CD4-positive, alpha-beta T cell treated with Interferon gamma for 1 hour (primary cell): Measurements from ENCODE around the gene HTRA2.
A peak's percentile ranks its signal among the peaks of the same experiment; 100 is the strongest.

Experiments used
- DNase-seq: peaks from one replicate; pipeline ENCODE4 v3.0.0-alpha.2; 2020

Gene HTRA2

DNA sequence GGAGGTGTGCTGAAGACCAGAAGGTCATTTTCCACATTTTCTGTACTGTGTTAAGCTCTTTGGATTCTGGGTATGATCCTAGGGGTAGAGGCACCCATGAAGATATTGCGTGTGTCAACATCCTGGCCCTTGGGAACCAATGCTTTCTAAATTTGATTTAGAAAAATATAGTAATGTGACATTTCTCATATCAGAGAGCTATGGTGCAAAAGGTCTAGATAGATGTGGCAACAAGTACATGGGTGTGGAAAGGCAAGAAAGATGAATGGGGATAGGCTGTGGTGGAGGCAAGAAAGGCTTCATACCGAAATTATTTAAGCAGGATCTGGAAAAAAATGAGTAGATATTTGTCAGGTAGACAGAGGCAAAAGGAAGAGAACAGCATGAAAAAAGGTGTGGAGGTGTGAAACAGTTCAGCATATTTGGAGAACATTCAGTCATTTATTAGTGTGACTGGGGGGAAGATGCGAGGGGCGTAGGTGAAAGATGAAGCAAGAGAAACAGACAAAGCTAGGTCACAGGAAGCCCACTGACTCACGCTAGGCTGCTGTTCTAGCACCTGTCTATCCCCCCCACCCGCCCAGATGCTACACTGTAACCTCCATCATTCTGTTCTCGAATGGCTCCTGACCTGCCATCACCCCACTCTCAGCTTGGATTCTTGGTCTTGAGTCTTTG is 36.5 kb downstream of the HTRA2 start:
- DNase-seq = no peak

GRCh38 chr2:74566754-74567085 is 37.0 kb downstream of the HTRA2 start:
- no peak for DNase-seq

DNA sequence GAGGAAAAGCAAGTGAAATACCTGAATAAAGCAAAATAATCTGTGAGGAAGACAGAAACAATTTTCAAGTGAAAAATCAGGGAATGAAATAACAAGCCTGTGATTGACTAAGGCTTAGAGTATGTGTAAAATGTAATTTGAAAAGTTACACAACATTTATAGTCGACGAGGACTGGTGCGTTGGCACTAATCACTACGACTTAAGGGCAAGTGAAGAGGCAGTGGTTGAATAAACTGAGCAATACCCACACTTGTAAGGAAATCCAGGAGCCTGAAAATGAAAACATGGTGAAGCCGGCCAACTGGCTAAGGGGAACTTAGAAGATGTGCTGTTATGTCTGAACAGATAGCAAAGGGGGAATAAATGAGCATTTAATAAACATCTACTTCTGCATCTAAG is 38.1 kb downstream of the HTRA2 start:
- no peak for DNase-seq

DNA sequence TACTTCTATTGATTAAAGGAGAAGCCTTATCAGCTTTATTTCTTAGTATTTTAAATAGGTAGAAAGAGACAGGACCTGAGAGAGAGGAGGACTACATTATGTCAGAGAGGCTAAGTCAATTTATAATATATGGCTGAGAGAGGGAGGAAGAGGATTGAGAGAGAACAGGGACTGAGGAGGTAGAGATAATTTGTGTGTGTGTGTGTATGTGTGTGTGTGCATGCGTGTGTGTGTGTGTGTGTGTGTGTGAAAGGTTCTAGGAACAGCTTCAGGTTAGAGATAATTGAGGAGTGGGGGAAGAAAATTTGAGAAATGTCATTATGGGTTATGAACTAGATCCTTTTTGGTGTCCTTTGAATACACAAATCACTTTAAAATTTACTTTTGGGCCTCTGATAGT is 40.0 kb downstream of the HTRA2 start:
- DNase-seq = no peak

DNA sequence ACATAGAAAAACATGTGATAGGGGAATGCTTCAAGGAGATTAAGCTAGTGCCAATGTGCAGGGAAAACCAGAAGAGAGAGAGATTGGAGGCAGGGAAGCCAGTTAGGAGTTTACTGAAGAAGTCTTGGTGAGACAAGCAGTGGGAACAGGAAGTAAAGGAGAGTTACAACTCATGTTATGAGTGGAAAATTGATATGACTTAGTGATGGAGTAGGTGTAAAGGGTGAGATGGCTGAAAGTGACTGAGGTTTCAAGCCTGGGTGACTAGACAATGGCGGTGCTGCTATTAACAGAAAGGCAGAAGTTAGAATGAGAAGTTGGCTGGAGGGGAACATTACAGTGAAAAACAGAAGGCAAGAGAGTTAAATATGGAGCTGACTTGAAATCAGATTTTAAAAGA is 41.3 kb downstream of the HTRA2 start:
- no peak for DNase-seq

DNA sequence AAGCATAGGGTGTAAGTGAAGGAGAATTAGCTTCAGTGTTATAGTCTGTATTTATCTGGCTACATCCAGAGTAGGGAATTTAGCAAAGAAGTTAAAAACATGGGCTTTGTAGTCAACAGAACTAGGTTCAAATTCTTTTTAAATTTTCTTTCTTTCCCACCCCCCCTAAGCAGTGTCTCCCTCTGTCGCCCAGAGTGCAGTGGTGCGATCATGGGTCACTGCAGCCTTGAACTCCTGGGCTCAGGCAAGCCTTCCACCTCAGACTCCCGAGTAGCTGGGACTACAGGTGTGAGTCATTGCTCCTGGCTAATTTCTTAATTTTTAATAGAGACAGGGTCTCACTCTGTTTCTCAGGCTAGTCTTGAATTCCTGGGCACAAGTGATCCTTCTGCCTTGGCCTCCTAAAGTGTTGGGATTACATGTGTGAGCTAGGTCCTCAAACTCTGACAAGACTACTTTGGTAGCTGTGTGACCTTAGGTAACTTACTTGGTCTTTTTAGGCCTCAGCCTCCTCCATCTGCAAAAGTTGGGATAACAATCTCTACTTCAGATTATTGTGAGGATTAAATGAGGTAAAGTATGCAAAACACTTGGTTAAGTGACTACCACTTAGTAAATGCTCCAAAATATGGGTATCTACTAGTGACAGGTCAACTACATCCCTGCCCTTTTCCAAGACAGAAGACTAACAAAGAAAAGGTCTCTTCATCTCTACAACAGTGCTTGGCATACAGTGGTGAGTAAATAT is 42.6 kb downstream of the HTRA2 start:
- DNase-seq = no peak

- DNase-seq = peak; percentile 11
These were observed 44.2 kb downstream of the HTRA2 start for GRCh38 chr2:74573747-74574562.

DNA sequence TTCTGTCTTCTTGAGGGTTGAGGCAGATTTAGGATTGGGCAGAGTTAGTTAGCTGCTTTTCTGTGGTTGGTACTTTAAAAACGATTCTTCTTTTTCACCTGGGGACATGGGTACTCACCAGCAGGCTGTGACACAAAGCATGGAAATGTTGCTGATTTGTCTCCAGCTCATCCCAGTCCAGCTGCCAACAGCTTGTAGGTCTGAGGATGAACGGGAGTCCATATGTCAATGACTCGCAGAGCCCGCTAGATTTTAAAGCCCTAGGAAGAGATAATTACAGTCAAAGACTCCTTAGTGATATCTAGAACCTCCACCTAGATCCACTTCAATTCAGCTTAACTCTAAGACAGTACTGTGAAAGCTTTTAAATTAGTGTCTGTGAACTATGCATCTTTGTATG is 45.6 kb downstream of the HTRA2 start:
- no peak for DNase-seq

GRCh38 chr2:74576211-74576862 is 46.6 kb downstream of the HTRA2 start:
- DNase-seq = no peak

- DNase-seq = peak; percentile 18
These were observed 47.1 kb downstream of the HTRA2 start for GRCh38 chr2:74576863-74577229.

- DNase-seq = no peak
These were observed 47.7 kb downstream of the HTRA2 start for GRCh38 chr2:74577448-74577847.

GRCh38 chr2:74578408-74578807 is 48.7 kb downstream of the HTRA2 start:
- no peak for DNase-seq

- DNase-seq = no peak
These were observed 51.7 kb downstream of the HTRA2 start for GRCh38 chr2:74581463-74581862.

DNA sequence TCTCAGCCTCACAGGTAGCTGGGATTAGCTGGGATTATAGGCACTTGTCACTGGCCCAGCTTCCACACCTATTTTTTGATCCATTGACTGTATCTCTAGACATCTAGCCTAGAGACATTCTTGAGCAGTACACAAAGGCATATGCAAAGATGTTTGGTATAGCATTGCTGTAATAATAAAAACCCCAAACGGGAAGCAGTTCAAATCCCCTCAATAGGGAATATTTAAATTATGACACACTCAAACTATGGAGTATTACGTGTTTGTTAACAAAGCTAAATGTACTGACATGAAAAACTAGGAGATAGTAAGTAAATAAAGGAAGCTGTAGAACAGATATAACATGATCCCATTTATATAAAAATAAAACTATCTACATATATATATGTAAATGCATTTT is 52.5 kb downstream of the HTRA2 start:
- DNase-seq = no peak
